ENCODE measurements around the gene KIAA1549.
"Not testable (repeated sequence)": the region's sequence is repeated elsewhere in the genome, so short reads cannot be mapped to it uniquely, and the experiment has no call there.

Gene KIAA1549

DNA sequence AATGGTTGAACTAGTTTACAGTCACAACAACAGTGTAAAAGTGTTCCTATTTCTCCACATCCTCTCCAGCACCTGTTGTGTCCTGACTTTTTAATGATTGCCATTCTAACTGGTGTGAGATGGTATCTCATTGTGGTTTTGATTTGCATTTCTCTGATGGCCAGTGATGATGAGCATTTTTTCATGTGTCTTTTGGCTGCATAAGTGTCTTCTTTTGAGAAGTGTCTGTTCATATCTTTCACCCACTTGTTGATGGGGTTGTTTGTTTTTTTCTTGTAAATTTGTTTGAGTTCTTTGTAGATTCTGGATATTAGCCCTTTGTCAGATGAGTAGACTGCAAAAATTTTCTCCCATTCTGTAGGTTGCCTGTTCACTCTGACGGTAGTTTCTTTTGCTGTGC is 40.6 kb downstream of the KIAA1549 start:
- not testable (repeated sequence) for DNase-seq

DNA sequence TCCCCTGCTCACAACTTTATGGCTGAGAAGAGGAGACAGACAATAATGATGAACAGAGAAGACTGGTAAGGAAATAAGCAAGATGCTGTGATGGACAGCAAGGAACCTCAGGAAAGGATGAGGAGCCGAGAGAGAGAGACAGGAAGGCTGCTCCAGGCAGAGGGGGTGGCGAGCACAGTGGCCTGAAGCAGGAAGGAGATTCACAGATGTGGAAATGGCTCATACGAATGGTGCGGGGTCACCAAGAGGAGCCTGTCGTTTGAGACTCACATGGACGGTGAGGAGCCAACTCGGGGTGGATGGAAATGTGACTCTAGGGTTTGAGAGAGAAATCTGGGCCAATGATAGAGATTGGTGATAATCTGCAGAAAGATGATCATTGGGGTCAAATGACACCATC is 43.7 kb downstream of the KIAA1549 start:
- DNase-seq, result no peak

DNA sequence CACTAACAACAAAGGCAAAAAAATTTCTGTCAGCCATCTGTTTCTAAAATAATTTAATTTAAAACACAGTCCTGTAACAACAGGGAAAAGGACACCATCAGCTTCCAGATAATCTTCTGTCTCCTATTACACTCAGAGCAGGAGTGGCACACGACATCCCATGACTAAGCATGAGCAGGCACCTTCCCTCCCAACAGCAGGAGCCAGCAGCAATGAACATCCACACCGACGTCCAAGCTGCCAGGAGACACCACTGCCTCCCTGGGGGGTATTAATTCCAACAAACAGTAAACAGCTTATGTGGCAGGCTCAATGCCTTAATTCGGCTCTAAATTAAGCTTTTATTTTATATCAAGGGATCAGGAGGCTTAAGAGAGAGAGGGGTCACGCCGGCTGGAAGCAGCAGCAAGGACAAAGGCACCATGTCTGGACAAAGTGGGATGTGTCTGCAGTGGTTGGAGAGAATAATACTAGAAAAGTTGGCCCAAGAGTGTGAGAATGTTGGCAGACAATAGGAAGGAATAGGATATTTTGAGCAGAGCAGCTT is 45.7 kb downstream of the KIAA1549 start:
- DNase-seq, result no peak

- no peak for DNase-seq
These were observed 46.3 kb downstream of the KIAA1549 start for GRCh38 chr7:138934861-138935260.

- DNase-seq, result no peak
These were observed 46.8 kb downstream of the KIAA1549 start for GRCh38 chr7:138934367-138934766.

DNA sequence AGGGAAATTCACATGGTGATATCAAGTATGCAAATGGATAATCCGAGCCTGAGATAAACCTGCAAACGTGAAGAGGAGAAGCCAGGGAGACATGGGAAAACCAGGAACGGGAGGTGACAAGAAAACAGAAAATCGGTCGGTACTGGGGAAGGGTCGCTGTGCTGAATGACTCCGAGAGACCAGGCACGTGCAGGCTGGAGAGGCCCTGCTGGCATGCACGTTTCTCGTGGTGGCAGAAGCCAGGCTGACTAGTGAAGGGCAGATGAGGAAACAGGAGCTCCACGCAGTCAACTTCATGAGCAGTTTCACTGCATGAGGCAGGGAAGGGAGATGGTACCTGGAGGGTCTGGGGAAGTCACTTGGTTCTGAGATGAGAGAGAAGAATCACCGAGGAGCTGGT is 48.3 kb downstream of the KIAA1549 start:
- no peak for DNase-seq

- DNase-seq, result no peak
These were observed 48.8 kb downstream of the KIAA1549 start for GRCh38 chr7:138932427-138932826.

- DNase-seq, result no peak
These were observed 51.2 kb downstream of the KIAA1549 start for GRCh38 chr7:138929969-138930368.

DNA sequence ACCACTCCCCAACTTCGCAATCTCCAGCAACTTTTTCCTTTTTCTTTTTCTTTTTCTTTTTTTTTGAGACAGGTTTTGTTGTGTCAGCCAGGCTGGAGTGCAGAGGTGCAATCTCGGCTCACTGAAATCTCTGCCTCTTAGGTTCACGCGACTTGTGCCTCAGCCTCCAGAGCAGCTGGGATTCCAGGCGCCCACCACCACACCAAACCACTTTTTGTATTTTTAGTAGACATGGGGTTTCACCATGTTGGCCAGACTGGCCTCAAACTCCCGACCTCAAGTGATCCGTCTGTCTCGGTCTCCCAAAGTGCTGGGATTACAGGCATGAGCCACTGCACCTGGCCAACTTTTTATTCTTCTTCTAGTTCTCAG is 55.0 kb downstream of the KIAA1549 start:
- DNase-seq, result no peak

- DNase-seq, result no peak
These were observed 56.5 kb downstream of the KIAA1549 start for GRCh38 chr7:138924501-138925225.

DNA sequence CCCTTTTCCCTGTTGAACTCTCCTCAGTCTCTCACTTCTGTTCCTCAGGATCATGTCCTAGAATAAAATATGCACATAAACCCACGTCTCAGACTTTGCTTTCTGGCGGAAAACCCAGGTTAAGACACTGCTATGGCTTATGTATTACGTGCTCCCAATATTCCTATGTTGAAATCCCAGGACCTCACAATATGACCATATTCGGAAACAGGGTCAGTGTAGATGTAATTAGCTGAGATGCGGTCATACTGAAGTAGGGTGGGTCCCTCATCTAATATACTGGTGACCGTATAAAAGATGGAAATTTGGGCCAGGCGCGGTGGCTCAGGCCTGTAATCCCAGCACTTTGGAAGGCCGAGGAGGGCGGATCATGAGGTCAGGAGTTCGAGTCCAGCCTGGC is 59.9 kb downstream of the KIAA1549 start:
- DNase-seq, result no peak

DNA sequence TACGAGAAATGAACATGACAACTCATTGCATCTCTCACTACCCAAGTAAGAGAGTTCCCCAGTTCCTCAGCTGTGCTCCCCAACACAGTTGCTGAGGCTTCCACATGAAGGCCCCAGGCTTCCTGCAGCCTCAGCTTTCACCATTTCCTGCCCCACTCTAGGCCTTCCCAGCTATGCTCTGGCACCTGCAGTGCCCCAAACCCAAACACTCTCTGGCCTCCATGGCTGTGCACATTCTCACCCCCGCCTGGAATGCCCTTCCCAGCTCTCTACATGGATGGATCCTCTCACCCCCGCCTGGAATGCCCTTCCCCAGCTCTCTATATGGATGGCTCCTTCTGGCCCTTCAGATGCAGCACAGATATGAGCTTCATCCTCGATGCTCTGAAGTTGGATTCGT is 61.3 kb downstream of the KIAA1549 start:
- no peak for DNase-seq

DNA sequence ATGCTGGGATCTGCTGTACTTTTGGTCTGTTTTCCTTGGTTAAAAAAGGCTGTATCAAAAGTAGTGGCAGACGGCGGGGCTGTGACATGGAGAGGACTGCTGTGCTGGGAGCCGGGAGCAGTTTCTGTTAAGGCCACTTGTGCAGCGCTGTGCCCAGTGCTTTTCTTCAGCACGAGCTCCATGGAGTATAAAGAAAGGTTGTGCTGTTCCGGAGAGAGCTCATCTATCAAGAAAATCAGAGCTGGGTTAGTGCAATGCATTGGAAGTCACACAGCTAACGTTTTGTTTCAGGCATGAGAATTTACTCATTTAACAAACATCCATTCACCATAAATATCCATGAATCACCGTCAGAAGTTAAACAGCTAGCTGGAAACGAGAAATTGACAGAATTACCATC is 62.0 kb downstream of the KIAA1549 start:
- no peak for DNase-seq

- DNase-seq, result no peak
These were observed 62.4 kb downstream of the KIAA1549 start for GRCh38 chr7:138918756-138919155.

GRCh38 chr7:138918176-138918575 is 63.0 kb downstream of the KIAA1549 start:
- DNase-seq, result no peak

GRCh38 chr7:138917771-138918170 is 63.4 kb downstream of the KIAA1549 start:
- no peak for DNase-seq

GRCh38 chr7:138916731-138917130 is 64.5 kb downstream of the KIAA1549 start:
- no peak for DNase-seq

DNA sequence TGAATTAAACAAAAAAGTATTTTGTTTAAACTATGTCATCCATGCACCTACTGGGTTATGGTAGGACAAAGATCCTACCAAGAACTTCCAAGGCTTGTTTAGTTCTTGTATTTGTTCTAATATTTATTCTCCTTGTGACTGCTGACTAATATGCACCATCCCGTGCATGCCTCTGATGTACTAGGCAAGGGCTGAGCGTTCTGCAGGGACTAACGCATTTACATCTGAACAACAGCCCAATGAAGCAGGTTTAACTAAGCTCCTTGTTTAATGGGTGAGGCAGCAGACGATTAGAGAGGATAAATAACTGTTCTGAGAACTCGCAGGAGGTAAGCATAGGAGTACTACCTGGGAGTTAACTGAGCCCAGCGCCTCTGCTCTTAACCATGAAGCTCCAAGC is 64.9 kb downstream of the KIAA1549 start:
- DNase-seq, result no peak

- DNase-seq, result no peak
These were observed 67.4 kb downstream of the KIAA1549 start for GRCh38 chr7:138913783-138914182.

GRCh38 chr7:138911007-138911406 is 70.2 kb downstream of the KIAA1549 start:
- no peak for DNase-seq

GRCh38 chr7:138907850-138908249 is 73.3 kb downstream of the KIAA1549 start:
- DNase-seq, result no peak

DNA sequence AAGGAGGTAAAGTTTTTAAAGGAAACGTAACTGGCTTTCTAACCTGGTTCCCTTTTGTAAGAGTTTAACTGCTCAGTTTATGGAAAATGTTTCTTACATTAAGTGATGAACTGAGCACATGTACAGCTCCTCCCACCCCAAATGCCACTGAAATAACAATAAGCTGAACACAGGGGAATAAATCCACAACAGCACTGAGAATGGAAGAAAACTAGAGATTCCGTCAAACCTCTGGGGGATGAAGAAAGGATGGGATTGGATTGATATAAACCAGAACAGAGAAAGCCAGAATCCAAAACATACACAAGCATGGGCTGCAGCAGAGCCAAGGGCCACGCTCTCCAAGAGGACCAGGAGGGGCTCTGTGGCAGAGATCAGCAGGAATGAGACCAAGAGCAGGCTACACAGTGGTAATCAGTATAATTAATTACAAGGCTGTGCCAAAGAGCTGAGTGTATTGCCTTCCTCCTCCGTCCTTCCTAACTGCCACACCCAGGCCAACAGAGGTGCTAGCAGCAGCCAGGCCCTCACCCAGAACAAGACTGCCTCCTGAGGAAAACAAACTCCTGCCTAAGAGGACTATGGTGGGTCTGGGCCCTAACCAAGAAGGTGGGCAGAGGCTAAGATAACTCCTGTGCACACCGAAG is 73.9 kb downstream of the KIAA1549 start:
- no peak for DNase-seq

DNA sequence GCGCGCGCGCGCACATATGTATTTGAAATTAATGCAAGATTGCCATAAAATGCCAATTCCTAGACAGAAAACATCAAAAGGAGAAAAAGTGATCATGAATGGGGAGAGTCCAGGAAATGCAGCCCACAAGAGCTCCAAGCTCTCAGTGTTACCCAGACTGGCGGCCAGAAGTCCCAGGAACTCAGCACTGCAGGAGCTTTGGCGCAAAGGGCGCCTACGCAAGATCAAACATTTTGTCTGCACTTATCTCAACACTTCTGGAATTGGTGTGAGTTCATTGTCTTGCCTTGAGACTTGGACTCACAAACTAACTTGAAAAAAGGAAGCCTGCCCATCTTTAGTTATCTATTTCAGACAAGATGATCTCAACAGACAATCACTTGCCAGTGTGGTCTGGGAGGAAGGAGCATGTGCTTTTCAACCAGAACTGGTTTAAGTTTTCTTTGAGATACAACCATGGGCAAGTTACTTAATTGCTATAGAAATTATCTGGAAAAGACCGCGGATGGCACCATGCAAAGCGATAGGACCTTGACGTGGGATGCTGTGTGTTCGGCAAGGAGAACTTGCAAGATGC is 77.2 kb downstream of the KIAA1549 start:
- DNase-seq, result no peak

- DNase-seq, result peak; percentile 66
These were observed 77.9 kb downstream of the KIAA1549 start for GRCh38 chr7:138903186-138903820.
